HepG2 (cell line): ENCODE data around the gene PIGL. TPM values are rescaled to one million over a fixed set of nuclear protein-coding genes. Genes with fewer than 3 reads are reported as not detected.
A peak's percentile ranks its signal among the peaks of the same experiment; 100 is the strongest.

Experiments used
- GRHL1 ChIP-seq: sonication (generic); formaldehyde crosslinking; conservative IDR thresholded peaks from 2 replicates; pipeline ENCODE4 v1.8.0; 2022; ENCODE audit warnings: missing genetic modification reagents
- HNRNPUL1 ChIP-seq: fragments of 200-400 bp; formaldehyde crosslinking; IDR thresholded peaks from 2 replicates; pipeline ENCODE4 v1.6.1; 2017; ENCODE audit warnings: low read depth, mild to moderate bottlenecking, low read length, moderate library complexity
- MTA3 ChIP-seq: sonication (generic); formaldehyde crosslinking; IDR thresholded peaks from 2 replicates; pipeline ENCODE4 v1.4.0; 2020; ENCODE audit warnings: missing genetic modification reagents
- NRL ChIP-seq: sonication (generic); formaldehyde crosslinking; IDR thresholded peaks from 2 replicates; pipeline ENCODE4 v1.5.0; 2020; ENCODE audit warnings: missing genetic modification reagents, mild to moderate bottlenecking, moderate library complexity, borderline replicate concordance
- PATZ1 ChIP-seq: sonication (generic); formaldehyde crosslinking; IDR thresholded peaks from 2 replicates; pipeline ENCODE4 v1.4.0; 2020; ENCODE audit warnings: missing genetic modification reagents
- RARA ChIP-seq: IDR thresholded peaks from 2 replicates; pipeline ENCODE4 v1.6.1; 2016; ENCODE audit warnings: missing genetic modification reagents, missing compliant biosample characterization
- REPIN1 ChIP-seq: sonication (generic); formaldehyde crosslinking; IDR thresholded peaks from 2 replicates; pipeline ENCODE4 v1.8.0; 2022; ENCODE audit warnings: missing genetic modification reagents, low read depth, mild to moderate bottlenecking, borderline replicate concordance
- TBX3 ChIP-seq: fragments of 450-650 bp; IDR thresholded peaks from 2 replicates; pipeline ENCODE4 v1.6.1; 2017; ENCODE audit warnings: antibody characterized with exemption, mild to moderate bottlenecking, inconsistent platforms, borderline replicate concordance
- TFAP4 ChIP-seq: sonication (generic); IDR thresholded peaks from 2 replicates; pipeline ENCODE4 v1.6.1; 2016; ENCODE audit warnings: low read depth, borderline replicate concordance
- THRA ChIP-seq: sonication (generic); formaldehyde crosslinking; IDR thresholded peaks from 2 replicates; pipeline ENCODE4 v1.4.0; 2020; ENCODE audit warnings: missing genetic modification reagents, borderline replicate concordance
- ZBTB44 ChIP-seq: sonication (generic); formaldehyde crosslinking; IDR thresholded peaks from 2 replicates; pipeline ENCODE4 v1.4.0; 2020; ENCODE audit warnings: missing genetic modification reagents
- ZBTB8A ChIP-seq: sonication (generic); formaldehyde crosslinking; IDR thresholded peaks from 2 replicates; pipeline ENCODE4 v1.4.0; 2020; ENCODE audit warnings: mild to moderate bottlenecking, low read depth, missing genetic modification reagents, borderline replicate concordance
- ZNF30 ChIP-seq: sonication (generic); formaldehyde crosslinking; IDR thresholded peaks from 2 replicates; pipeline ENCODE4 v1.5.0; 2020; ENCODE audit warnings: mild to moderate bottlenecking, missing genetic modification reagents
- ZNF337 ChIP-seq: sonication (generic); formaldehyde crosslinking; IDR thresholded peaks from 2 replicates; pipeline ENCODE4 v1.5.1; 2020; ENCODE audit warnings: missing genetic modification reagents, low read depth, mild to moderate bottlenecking, borderline replicate concordance
- ZNF605 ChIP-seq: sonication (generic); formaldehyde crosslinking; IDR thresholded peaks from 2 replicates; pipeline ENCODE4 v1.8.0; 2022; ENCODE audit warnings: mild to moderate bottlenecking, missing genetic modification reagents
- ZNF7 ChIP-seq: IDR thresholded peaks from 2 replicates; pipeline ENCODE4 v1.6.1; 2016; ENCODE audit warnings: missing biosample characterization, missing genetic modification reagents
- ZSCAN29 ChIP-seq: sonication (generic); formaldehyde crosslinking; conservative IDR thresholded peaks from 2 replicates; pipeline ENCODE4 v1.4.0; 2020; ENCODE audit warnings: mild to moderate bottlenecking, missing genetic modification reagents
- polyA plus RNA-seq, 8 experiments: library from polyadenylated mRNA; depleted of rRNA in 3 of 8; stranded (reverse) in 7 of 8; unstranded in 1 of 8; fragments of >200 nt; fragmentation: Illumina TruSeq in 4 of 8; extraction: Trizol in 4 of 8; gene quantifications; 2 replicates each; pipeline versions ENCODE4 v1.2.1 to v1.2.3, GENCODE V29; 2011 to 2016; ENCODE audit warnings: low read depth in 4 of 8, missing spikeins in 1 of 8, mixed read lengths in 1 of 8; ENCODE audit not compliant: insufficient read depth in 1 of 8
- total RNA-seq, 5 experiments: library from RNA; depleted of rRNA; stranded (reverse); fragments of >200 nt; fragmentation: Illumina TruSeq; extraction: Trizol; gene quantifications; 2 replicates each; pipeline ENCODE4 v1.2.3, GENCODE V29; 2016; ENCODE audit warnings: low read depth in 1 of 5

PIGL gene
- total and polyA plus RNA-seq, 2 of the 13 experiments (the other 11 are each of a cell fraction or from before 2014, with no cell fraction given), result 28.5 to 63.8 TPM

GRCh38 chr17:16286009-16286946, 69.3 kb downstream of the PIGL start (continued):
- peak; percentile 75; the same call in 1 of the 2 replicates for TF ChIP-seq NRL (CRISPR knock-in tag)
- TF ChIP-seq ZSCAN29 (CRISPR knock-in tag), result peak; percentile 97
- no peak for TF ChIP-seq ZNF30 (CRISPR knock-in tag)
- TF ChIP-seq ZNF605 (CRISPR knock-in tag), result peak; percentile 68; the same call in 1 of the 2 replicates
- peak; percentile 56; the same call in 1 of the 2 replicates for TF ChIP-seq TFAP4
- TF ChIP-seq GRHL1 (CRISPR knock-in tag), result no peak
- no peak for TF ChIP-seq ZNF337 (CRISPR knock-in tag)
- peak; percentile 92 for TF ChIP-seq REPIN1 (CRISPR knock-in tag)
- no peak for TF ChIP-seq ZNF7 (CRISPR knock-in tag)
- TF ChIP-seq RARA (CRISPR knock-in tag), result peak; percentile 96
- 0 out of 2 replicates have a peak, but pooled peaks have one; percentile 40 for TF ChIP-seq ZBTB8A (CRISPR knock-in tag)
- TF ChIP-seq PATZ1 (CRISPR knock-in tag), result peak; percentile 68; the same call in 1 of the 2 replicates
- TF ChIP-seq TBX3, result peak; percentile 19; the same call in 1 of the 2 replicates
- peak; percentile 98 for TF ChIP-seq THRA (CRISPR knock-in tag)
- TF ChIP-seq ZBTB44 (CRISPR knock-in tag), result no peak
- TF ChIP-seq HNRNPUL1, result no peak
- TF ChIP-seq MTA3 (CRISPR knock-in tag), result no peak
